DND-41 (cell line): ENCODE data around the gene BBS12.

ENCODE experiments used
- ATAC-seq: fragments of 200-7000 bp; cut with Tn5 transposase; 3 replicates; pipeline ENCODE4 v1.9.1; 2021; ENCODE audit warnings: low read depth; ENCODE audit not compliant: insufficient read depth
- DNase-seq: peaks from one replicate; pipeline ENCODE4 v3.0.0-alpha.2; 2020
- H2AFZ ChIP-seq: 2 replicates; pipeline ENCODE4 v1.6.0; 2012; ENCODE audit warnings: low read depth, low read length
- H3K27ac ChIP-seq: 2 replicates; pipeline ENCODE4 v1.5.1; 2012; ENCODE audit warnings: low read length, inconsistent platforms
- H3K27me3 ChIP-seq: fragments of 200-600 bp; sonication (generic); 2 replicates; pipeline ENCODE4 v1.6.0; 2012; ENCODE audit warnings: low read length, mild to moderate bottlenecking, inconsistent platforms; ENCODE audit not compliant: insufficient read depth, poor library complexity
- H3K36me3 ChIP-seq: 2 replicates; pipeline ENCODE4 v1.5.1; 2012; ENCODE audit warnings: low read length, inconsistent platforms; ENCODE audit not compliant: insufficient read depth
- H3K4me1 ChIP-seq: 2 replicates; pipeline ENCODE4 v1.5.1; 2012; ENCODE audit warnings: mild to moderate bottlenecking, low read length; ENCODE audit not compliant: insufficient read depth
- H3K4me2 ChIP-seq: 2 replicates; pipeline ENCODE4 v1.6.0; 2012; ENCODE audit warnings: mild to moderate bottlenecking, moderate library complexity, low read length, inconsistent platforms; ENCODE audit not compliant: insufficient read depth
- H3K4me3 ChIP-seq, 2 experiments: fragments of 200-600 bp in 1 of 2; shearing (Covaris generic) in 1 of 2; 2 replicates each; pipeline ENCODE4 v1.5.1; 2012 to 2016; ENCODE audit warnings: inconsistent platforms in 2 of 2, low read length in 2 of 2, mild to moderate bottlenecking in 2 of 2, low read depth in 1 of 2, moderate library complexity in 1 of 2
- H3K79me2 ChIP-seq: 2 replicates; pipeline ENCODE4 v1.6.0; 2012; ENCODE audit warnings: low read length, inconsistent platforms; ENCODE audit not compliant: insufficient read depth
- H3K9ac ChIP-seq: 2 replicates; pipeline ENCODE4 v1.6.0; 2012; ENCODE audit warnings: low read depth, mild to moderate bottlenecking, inconsistent platforms, low read length, moderate library complexity
- H3K9me3 ChIP-seq: 2 replicates; pipeline ENCODE4 v1.5.1; 2012; ENCODE audit warnings: low read length, moderate library complexity, mild to moderate bottlenecking, inconsistent platforms; ENCODE audit not compliant: insufficient read depth, severe bottlenecking
- H4K20me1 ChIP-seq: 2 replicates; pipeline ENCODE4 v1.6.0; 2012; ENCODE audit warnings: low read length; ENCODE audit not compliant: insufficient read depth
- CTCF ChIP-seq: IDR thresholded peaks from 2 replicates; pipeline ENCODE4 v1.5.1; 2012; ENCODE audit warnings: borderline replicate concordance, low read length, moderate library complexity, mild to moderate bottlenecking; ENCODE audit not compliant: poor library complexity, severe bottlenecking; ENCODE audit errors: extremely low read depth
- EZH2 ChIP-seq: IDR thresholded peaks from 3 replicates; pipeline ENCODE4 v1.6.1; 2012; ENCODE audit warnings: borderline replicate concordance, low read depth, mild to moderate bottlenecking, moderate library complexity, low read length, inconsistent platforms; ENCODE audit not compliant: severe bottlenecking

The BBS12 gene

GRCh38 chr4:122701061-122701460, 31.4 kb upstream of the BBS12 start:
- TF ChIP-seq EZH2 (no peak), CTCF (no peak)
- ATAC-seq (no peak), DNase-seq (no peak)
- Histone ChIP-seq H4K20me1 (no peaks in the 10 kb centered on the region), H3K27ac (no peak overlapping the region), H3K27me3 (peaks cover 18% of the 10 kb centered on the region), H2AFZ (no peak overlapping the region), H3K4me2 (no peak overlapping the region), H3K9ac (no peak overlapping the region), H3K36me3 (no peaks in the 10 kb centered on the region), H3K4me3 (no peak overlapping the region), H3K9me3 (no peaks in the 10 kb centered on the region), H3K79me2 (no peaks in the 10 kb centered on the region), H3K4me1 (no peaks in the 10 kb centered on the region)

- DNase-seq (no peak), ATAC-seq (no peak)
- Histone ChIP-seq H3K36me3 (no peaks in the 10 kb centered on the region), H3K4me1 (no peaks in the 10 kb centered on the region), H4K20me1 (no peaks in the 10 kb centered on the region), H3K9me3 (no peaks in the 10 kb centered on the region), H3K4me3 (no peak overlapping the region), H3K4me2 (no peak overlapping the region), H3K27ac (no peak overlapping the region), H3K79me2 (no peaks in the 10 kb centered on the region), H3K27me3 (peaks cover 18% of the 10 kb centered on the region), H2AFZ (no peak overlapping the region), H3K9ac (no peak overlapping the region)
- TF ChIP-seq EZH2 (no peak), CTCF (no peak)
These were observed 30.5 kb upstream of the BBS12 start for GRCh38 chr4:122701965-122702364.

- no peak for ATAC-seq
- no peaks in the 10 kb centered on the region for H3K9me3 ChIP-seq
- no peaks in the 10 kb centered on the region for H3K4me1 ChIP-seq
- H3K79me2 ChIP-seq, result no peaks in the 10 kb centered on the region
- no peak overlapping the region for H3K27ac ChIP-seq
- no peak overlapping the region for H3K4me3 ChIP-seq
- no peak overlapping the region for H2AFZ ChIP-seq
- TF ChIP-seq CTCF, result no peak
- no peak for TF ChIP-seq EZH2
- H3K9ac ChIP-seq, result no peak overlapping the region
- H3K36me3 ChIP-seq, result no peaks in the 10 kb centered on the region
- no peaks in the 10 kb centered on the region for H4K20me1 ChIP-seq
- H3K27me3 ChIP-seq, result peaks cover 16% of the 10 kb centered on the region
- no peak overlapping the region for H3K4me2 ChIP-seq
- no peak for DNase-seq
These were observed 29.6 kb upstream of the BBS12 start for GRCh38 chr4:122702939-122703338.

- H2AFZ ChIP-seq, result no peak overlapping the region
- DNase-seq, result no peak
- no peaks in the 10 kb centered on the region for H3K36me3 ChIP-seq
These were observed 28.6 kb upstream of the BBS12 start for GRCh38 chr4:122703868-122704267.

More at GRCh38 chr4:122703868-122704267, 28.6 kb upstream of the BBS12 start:
- no peak overlapping the region for H3K27ac ChIP-seq
- H3K27me3 ChIP-seq, result peaks cover 16% of the 10 kb centered on the region
- H3K9me3 ChIP-seq, result no peaks in the 10 kb centered on the region
- no peaks in the 10 kb centered on the region for H4K20me1 ChIP-seq
- TF ChIP-seq CTCF (no peak), EZH2 (no peak)
- no peak overlapping the region for H3K4me2 ChIP-seq
- no peak overlapping the region for H3K9ac ChIP-seq
- no peaks in the 10 kb centered on the region for H3K79me2 ChIP-seq
- H3K4me3 ChIP-seq, result no peak overlapping the region
- no peaks in the 10 kb centered on the region for H3K4me1 ChIP-seq
- no peak for ATAC-seq
